GM19468 (cell line): ENCODE measurements around the gene HIGD1A.

Experiments used
- ATAC-seq: cut with Tn5 transposase; IDR thresholded peaks from one replicate; pipeline ENCODE4 v1.9.1; 2021; ENCODE audit warnings: mild to moderate bottlenecking, moderate library complexity, moderate number of reproducible peaks; ENCODE audit not compliant: unreplicated experiment; ENCODE audit errors: extremely low read depth

The HIGD1A gene

GRCh38 chr3:42742259-42742658, 62.0 kb downstream of the HIGD1A start:
- ATAC-seq: no peak

GRCh38 chr3:42741796-42742195, 62.5 kb downstream of the HIGD1A start:
- ATAC-seq: no peak

- no peak for ATAC-seq
Measured at GRCh38 chr3:42739401-42740158, 64.7 kb downstream of the HIGD1A start.

DNA sequence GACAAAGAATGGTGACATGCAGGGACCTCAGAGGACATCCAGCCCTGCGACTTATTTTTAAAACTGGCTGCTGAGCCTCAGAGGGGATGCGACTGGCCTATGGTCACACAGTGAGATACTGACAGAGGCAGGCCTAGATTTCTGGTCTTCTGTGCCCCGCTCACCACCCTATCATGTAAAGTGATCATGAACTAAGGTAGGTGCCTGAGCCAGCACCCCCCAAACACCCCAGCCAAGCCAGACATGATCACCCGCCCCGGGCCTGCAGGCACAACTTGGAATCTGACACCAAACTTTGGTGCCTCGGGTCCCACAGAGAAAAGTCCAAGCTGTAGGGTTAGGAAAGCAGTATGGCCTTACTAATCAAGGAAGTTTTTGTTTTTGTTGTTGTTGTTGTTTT, 67.8 kb downstream of the HIGD1A start:
- ATAC-seq: no peak

DNA sequence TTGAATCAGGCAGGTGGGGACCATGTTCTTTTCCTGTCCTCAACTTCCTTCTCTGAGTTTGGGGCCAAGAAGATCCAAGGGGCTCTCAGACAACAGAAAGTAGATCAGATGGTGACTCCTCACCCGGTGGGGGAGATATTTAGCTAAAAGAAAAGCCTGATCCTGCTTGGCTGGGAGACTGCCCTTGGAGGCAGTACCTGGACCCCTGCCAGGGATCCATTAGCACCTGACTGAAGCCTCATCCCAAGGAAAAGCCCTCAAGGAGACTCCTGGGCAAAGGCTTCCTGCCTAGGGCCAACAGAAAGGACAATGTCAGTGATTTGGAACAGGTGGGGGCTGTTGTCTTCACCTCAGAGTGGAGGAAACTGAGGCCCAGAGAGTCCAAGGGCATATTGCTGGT, 68.2 kb downstream of the HIGD1A start:
- no peak for ATAC-seq

DNA sequence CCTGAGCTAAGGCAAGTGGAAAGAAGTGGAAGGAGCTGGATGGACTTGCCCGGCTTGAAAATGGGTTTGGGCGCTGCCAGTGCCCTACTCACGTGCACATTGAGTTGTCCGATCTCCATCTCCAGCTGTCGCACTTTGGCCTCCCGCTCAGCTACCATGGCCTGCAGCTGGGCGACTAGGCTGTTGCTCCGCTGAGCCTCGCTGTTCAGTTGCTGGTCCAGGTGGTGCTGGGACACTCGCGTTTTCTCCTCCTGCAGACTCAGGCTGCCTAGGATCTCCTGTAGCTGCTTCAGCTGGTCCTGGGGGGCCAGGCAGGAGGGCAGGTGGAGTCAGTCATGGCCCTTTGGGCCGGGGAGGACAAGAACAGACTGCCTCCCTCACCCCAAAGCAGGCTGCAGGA, 68.7 kb downstream of the HIGD1A start:
- ATAC-seq: no peak

- ATAC-seq: no peak
Measured at GRCh38 chr3:42735019-42735418, 69.3 kb downstream of the HIGD1A start.

GRCh38 chr3:42734263-42734860, 69.9 kb downstream of the HIGD1A start:
- no peak for ATAC-seq

DNA sequence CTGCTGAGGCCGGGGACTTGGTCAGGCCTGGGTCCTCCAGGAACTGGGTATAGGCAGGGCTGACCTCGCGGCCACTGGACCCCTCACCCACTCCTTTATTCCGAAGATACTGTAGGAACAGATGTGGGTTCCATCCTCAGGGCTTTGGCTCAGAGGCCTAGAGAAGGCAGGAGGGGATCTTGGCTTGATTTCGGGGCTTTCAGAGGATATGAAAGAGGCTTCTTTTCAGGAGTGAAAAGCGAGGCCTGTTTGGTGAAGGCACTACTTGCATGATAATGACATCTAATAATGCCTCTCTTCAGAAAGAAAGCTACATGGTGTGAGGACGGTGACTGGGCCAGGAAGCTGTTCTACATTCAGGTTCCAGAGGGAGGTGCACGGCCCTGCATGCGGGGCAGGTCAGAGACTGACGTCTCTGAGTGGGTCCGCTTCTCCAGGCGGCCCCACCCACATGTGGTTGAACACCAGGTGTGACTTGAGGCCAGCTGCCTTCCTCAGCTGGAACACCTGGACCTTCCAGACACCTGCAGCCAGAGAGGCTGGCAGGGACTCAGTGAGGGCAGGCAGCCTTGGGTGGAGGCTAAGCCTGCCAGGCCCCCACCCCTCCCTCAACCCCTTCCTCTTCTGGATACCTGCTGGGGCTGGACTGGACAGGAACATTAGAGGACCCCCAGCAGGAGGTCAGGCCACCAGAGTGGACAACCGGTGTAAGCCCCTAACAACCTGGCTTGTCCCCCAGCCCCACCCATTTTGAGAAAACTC, 70.6 kb downstream of the HIGD1A start:
- ATAC-seq: no peak
